GM19438 (cell line): ENCODE data around the gene SLC25A28.
"Not testable (repeated sequence)": the region's sequence is repeated elsewhere in the genome, so short reads cannot be mapped to it uniquely, and the experiment has no call there.

Source experiments
- ATAC-seq: cut with Tn5 transposase; IDR thresholded peaks from one replicate; pipeline ENCODE4 v1.9.1; 2021; ENCODE audit warnings: low read depth; ENCODE audit not compliant: unreplicated experiment

SLC25A28 gene

DNA sequence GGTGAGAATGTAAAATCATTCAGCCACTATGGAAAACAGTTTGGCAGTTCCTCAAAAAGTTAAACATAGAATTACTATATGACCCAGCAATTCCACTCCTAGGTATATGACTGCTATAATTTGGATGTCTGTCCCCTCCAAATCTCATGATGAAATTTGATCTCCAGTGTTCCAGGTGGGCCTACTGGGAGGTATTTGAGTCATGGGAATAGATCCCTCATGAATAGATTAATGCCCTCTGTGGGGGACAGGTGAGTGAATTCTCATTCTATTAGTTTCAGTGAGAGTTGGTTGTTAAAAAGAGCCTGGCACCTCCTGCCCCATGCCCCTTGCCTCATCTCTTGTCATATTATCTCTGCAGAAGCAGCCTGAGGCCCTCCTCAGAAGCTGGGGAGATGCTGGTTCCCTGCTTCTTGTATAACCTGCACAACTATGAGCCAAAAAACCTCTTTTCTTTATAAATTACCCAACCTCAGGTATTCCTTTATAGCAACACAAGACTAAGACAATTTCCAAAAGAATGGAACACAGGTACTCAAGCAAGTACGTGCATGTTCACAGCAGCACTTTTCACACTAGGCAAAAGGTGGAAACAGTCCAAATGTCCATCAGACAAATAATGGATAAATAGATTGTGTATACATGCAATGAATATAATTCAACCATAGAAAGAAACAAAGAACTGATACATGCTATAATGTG, 8.8 kb upstream of the SLC25A28 start:
- no peak for ATAC-seq

DNA sequence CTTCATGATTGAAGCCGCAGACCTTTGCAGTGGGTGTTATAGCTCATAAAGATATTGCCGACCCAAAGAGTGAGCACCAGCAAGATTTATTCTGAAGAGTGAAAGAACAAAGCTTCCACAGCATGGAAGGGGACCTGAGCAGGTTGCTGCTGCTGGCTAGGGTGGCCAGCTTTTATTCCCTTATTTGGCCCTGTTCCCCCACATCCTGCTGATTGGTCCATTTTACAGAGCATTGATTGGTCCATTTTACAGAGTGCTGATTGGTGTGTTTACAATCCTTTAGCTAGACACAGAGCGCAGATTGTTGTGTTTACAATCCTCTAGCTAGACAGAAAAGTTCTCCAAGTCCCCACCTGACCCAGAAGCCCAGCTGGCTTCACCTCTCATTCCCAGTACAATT, 4.9 kb upstream of the SLC25A28 start:
- not testable (repeated sequence) for ATAC-seq

DNA sequence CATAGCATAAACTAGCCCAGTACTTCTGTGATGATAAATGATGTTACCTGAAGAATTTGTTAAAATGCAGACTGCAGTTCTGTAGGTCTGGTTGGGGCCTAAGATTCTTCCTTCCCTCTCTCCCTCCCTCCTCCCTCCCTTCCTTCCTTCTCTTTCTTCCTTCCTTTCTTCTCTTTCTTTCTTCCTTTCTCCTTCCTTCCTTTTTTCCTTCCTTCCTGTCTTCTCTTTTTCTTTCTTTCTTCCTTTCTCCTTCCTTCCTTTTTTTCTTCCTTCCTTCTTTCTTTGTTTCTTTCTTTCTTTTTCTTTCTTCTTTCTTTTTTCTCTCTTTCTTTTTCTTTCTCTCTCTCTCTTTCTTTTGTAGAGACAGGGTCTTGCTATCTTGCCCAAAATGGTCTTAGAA, 3.7 kb upstream of the SLC25A28 start:
- ATAC-seq, result no peak

DNA sequence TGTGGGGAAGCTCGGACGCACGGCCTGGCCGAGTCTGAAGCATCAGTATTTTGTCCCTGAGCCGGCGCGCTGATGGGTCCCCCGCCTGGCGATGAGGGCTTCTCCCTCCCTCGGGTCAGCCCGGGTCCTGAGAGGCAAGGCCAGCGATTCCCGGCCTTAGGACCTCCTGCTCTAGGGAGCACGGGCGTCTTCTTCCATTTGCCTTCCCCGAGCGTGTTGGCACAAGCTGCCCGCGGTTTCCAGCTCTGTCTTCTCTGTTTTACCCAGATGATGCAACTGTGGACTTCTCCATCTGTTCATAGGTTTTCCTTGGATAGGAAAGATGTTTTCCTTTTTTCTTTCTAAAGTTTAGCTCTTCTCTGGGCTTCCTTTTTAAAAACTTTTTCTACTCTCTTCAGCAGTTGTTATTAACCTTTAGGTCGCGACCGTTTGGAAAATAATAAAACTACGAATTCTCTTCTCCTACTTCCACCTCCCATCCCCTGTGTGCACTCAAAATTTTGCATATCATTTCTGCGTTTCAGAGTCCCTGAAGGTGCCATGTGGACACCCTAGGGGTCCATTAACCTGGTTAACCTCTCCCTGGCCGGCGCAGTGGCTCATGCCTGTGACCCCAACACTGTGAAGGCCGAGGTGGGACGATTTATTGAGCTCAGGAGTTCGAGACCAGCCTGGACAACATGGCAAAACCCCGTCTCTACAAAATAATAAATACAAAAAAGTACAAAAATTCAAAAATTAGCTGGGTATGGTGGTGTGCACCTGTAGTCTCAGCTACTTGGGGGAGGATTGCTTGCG, 1.4 kb upstream of the SLC25A28 start:
- ATAC-seq, result no peak

DNA sequence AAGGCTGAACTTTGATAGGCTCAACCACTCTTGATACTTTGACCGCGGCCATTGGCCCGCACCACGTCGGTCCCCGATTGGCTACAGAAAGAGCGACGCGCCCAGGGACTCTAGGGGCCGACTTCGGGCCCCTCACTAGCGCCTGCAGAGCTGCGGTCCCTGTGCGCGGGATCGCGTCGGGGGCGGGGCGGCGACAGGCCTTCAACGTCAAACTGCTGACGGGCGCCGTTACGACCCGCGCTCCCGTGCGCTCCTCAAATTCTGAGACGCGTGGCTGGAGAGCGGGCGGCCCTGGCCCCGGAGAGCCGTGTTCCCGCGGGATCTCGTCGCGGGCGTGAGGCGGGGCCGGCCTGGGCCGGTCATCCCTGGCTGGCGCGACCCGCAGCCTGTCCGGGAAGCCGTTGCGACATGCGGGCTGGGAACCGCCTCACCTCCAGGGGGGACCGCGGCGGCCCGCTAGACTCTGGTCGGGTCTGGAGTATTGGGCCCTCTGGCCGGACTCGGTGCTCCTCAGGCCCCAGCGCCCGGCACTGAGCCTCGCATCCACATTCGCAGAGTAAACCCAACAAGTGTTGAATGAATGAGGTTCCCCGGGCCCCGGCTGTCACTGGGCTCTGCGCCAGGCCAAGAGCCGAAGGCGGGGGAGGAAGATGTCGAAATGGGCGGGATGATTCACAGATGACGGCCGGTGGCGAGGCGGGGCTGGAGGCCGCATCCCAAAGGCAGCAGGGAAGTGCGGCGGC, 643 bp upstream of the SLC25A28 start:
- ATAC-seq, result peak; percentile 83

DNA sequence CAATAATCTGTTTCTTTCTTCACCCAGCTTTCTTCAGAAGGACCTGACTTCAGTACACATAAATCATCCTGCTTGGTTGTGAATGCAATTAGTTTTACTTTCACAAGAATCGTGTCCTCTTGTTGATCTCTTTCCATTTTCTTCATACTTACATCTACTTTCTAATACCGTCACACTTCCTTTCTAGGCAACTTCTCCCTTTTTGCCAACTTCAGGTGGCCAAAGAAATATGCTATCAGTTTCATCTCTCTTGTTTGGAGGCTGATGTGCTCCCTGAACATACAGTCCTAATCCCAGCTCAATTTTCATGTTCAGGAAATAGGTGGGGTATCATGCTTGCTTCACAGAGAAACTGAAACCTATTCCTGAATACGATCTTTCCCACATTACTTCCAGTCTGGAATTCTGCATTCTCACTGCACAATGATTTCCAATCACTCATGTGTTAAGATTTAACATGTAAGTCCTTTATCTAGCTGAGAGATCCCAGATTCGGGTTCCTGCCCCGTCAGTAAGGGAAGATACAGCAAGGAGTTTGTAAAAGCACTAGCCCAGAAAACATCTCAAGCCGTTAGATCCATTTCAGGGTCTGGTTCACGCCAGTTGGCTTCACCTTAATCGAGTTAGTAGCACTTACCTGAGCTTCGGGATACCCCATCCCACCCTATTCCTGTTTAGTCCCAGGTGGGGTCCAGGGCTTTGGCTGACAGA, 994 bp downstream of the SLC25A28 start:
- no peak for ATAC-seq

DNA sequence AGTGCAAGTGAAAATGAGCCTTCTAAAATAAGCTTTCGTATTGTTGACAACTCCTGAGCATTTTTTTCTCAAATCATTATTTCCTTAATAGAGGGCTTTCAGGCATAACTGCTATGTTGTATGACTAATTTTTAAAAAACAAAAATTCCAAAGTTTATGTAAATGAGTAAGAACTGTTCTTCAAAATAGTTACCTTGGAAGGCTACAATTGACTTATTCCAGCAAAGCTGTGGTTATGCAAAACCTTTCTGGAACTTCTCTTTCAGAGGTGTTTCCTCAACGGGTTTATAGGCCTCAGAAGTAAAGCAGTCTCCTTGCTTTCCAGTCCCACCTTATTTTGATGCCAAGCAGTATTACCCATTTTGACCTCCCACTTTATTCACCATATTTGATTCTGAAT, 2.5 kb downstream of the SLC25A28 start:
- no peak for ATAC-seq

DNA sequence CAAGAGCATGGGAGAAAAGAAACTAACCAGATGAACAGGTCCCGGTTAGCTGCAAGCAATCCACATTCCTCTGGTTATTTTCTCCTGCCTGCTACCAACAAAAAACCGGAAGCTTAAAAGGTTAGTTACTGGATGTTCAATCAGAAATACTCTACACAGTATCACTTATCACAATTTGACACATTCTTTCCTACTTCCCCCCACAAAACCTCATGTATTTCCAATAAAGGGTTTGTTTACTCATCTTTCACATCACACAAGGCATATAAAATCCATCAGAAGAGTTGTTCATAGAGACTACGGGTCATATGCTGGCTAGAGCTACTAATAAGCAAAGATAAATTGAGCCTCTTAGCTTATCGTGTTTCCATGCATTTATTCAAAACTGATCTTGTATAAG, 4.8 kb downstream of the SLC25A28 start:
- no peak for ATAC-seq

DNA sequence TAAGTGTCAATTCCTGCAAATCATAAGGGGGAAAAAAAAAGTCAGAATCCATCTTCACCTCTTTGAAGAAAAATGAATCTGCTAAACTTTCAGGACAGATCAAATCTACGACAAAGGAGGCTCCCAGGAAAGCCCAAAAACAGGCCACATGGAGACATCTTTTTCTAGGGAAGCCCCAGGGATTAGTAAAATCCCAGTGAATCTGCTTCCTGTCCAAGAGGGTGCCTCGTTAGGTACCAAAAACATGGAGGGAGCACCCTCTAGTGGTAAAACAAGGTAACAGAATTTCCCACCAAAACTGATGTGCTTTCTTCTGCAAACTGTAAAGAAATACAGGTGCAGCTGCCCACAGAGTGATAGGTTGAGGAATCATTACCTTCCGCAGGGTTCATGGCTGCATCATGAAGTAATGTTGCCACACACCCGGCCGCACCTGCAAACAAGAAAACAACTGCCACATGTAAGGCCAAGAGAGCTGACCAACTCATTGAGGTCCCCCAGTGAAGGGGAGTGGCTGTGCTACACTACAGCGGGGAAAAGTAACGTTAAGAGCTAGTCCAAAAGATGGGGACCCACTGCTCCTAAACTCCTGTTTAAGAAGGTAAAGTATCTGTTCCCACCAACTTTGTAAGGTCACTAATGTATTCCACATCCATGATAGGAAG, 7.9 kb downstream of the SLC25A28 start:
- ATAC-seq, result no peak

DNA sequence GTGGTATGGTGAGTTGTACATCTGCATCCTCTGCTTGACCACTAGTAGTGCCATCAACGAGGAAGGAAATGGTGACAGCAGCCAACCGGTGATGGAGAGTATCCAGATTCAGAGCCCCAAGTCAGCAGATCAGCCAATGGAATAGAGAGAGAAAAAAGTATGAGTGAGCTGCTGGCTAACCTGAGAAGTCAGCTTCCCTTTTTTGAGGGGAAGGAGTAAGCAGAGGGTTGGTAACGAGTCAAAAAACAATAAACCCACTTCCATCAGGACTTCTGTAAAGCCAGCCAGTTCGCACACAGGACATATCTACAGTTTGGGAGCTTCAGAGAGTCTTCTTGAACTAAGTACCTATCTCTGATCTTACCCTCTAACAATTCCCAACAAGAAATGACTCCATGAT, 8.9 kb downstream of the SLC25A28 start:
- no peak for ATAC-seq

DNA sequence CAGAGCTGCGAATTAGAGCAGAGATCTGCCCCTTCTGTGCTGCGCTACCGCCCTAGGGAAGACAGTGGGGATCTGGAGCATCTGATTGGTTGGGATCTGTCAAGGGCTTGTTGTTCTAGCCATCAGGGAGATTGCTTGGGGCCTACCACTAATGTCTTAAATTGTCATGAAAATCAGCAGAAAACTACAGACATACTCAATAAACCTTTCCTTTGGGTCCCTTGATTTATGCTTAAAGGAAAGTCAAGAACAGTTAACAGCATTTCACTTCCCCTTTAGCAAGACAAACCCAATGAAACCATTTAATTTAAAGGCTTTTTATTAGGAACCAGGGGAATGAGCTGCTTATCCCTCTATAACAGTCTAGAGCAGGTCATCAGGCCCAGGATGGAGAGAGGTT, 10.0 kb downstream of the SLC25A28 start:
- ATAC-seq, result no peak

DNA sequence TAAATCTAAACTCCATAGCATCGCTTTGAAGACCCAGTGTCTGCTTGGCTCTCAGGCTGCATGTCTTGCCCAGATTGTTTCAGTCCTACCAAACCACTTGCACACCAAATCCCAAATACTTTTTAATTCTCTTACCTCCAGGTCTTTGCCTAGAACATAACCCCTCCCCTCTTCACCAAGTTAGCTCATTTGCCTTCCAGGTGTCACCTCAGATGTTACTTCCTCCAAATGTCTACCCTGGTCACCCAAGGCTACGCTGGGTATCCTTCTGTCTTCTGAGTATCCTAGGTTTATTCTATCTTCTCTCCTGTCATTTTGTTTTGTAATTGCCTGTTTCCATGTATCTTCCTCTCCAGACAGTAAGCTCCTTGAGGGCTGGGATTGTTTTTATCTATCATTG, 11.1 kb downstream of the SLC25A28 start:
- no peak for ATAC-seq

DNA sequence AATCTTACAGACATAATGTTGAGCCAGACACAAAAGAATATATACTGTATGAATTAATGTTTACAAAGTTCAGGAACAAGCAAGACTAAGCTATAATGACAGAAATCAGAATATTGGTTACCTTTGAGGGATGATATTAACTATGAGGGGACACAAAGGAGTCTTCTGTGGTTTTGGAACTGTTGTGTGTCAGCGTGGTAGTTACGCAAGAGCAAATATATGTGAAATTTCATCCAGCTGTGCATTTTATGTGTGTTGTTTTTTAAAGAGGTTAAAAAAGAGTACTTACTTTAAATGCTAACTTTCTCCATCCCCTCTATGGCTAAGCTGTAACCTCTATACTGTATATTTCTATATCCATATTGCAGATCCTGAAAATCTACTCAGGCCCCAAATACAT, 14.9 kb downstream of the SLC25A28 start:
- ATAC-seq, result no peak

DNA sequence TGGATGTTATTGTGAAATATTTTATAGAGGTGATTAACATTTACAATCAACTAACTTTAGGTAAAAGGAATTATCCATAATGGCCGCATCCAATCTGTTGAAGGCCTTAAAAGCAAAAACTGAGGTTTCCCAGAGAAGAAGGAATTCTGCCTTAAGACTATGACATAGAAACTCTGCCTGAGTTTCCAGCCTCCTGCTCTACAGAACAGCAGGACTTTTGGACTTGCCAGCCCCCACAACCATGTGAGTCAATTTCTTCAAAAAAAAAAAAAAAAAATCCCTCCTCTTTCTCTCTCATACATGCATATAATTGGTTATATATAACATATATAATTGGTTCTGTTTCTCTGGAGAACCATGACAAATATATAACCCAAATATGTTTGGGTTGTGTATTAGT, 15.4 kb downstream of the SLC25A28 start:
- ATAC-seq, result no peak

DNA sequence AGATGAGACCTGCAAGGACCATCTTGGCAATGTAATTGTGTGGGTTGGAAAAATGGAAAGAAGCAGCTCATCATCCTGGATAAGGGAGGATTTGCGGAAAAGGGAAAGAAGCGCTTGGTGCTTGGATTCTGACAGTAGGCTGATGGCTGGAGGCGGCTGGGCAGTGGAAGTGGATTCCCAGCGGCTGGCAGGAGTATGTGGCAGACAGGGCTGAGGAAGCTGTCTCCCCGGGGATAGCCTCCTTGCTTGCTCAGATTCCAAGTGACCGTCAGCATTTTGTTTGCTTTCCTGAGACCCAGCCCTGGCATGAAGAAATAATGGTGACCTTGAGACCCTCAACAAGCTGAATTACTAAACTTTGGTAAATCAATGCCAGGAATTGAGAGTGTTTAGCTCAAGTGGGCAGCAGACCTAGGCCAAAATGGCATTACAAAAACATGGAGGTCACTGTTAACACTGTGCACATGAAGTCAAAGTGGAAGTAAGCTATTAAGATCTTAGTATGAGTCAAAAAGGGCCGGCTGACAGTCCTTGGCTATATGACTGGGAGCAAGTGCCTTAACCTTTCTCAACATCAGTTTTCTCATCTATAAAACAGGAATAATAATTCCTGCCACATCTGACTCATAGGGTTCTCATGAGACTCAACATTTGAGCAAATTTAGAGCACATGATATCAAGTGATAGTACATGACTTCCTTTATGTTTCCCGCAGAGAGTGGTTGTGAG, 21.3 kb downstream of the SLC25A28 start:
- no peak for ATAC-seq

DNA sequence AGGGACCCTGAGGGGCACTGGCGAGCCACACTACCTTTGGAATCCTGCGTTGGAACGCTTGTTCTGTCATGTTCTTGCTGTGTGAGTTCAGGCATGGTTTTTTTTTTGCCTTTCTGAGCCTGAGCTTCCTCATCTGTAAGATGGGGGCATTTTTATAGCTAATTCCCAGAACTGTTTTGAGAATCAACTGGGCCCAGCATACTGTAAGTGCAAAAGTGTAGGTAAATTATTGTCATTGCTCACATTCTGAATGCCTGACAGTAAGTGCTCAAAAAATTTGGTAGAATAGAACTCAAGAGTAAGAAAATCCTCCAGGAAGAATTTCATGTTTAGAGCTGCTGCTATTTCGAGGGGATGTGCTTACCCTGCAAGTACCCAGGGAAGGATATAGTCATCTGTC, 22.2 kb downstream of the SLC25A28 start:
- ATAC-seq, result no peak

DNA sequence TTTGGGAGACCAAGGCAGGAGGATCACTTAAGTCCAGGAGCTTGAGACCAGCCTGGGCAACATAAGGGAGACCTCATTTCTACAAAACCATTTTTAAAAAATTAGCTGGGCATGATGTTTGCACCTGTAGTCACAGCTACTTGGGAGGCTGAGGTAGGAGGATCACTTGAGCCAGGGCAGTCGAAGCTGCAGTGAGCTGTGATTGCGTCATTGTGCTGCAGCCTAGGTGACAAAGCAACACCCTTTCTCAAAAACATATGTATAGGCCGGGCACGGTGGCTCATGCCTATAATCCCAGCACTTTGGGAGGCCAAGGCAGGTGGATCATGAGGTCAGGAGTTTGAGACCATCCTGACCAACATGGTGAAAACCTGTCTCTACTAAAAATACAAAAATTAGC, 23.5 kb downstream of the SLC25A28 start:
- not testable (repeated sequence) for ATAC-seq

DNA sequence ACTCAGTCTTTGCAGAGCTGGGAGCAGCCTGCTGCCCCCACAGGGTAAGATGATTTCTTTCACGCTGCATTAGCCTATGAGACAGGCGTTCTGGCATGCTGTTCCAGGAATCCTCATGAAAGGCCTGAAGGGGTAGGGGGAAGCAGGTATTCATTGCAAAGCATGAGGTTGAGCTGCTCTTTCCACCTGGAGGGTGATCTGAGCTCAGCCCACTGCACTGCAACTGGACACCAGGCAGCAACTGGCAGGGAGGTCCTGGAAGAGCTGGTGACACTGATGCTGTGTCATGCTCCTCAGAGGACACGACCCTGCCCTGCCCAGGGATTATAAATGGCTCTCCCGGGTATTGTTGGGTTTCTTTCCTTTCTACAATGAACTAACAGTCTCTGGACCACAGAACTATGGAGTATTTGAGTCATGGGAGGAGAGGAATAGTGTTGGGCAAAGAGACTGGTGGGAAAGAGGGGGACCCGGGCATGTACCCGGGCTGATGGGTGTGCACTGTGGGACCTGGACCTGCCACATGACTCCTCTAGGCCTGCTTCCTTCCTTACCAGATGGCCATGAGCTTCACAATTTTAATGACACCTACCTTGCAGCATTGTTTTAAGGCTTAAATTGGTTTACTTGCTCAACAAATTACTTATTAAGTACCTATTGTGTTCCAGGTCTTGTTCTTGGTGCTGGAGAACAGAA, 24.3 kb downstream of the SLC25A28 start:
- ATAC-seq, result no peak

DNA sequence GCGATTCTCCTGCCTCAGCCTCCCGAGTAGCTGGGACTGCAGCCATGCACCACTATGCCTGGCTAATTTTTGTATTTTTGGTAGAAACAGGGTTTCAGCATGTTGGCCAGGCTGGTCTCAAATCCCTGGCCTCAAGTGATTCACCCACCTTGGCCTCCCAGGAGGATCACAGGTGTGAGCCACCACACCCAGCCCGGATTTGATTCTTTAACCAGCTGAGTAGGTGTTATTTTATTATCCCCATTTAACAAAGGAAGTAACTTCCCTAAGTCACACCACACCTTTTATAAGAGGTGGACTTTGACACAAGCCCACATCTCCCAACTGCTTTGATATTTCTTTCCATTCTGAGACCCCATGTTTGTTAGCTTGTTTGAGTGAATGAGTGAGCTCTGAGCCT, 25.0 kb downstream of the SLC25A28 start:
- no peak for ATAC-seq
